GM12891 (cell line): Measurements from ENCODE around the gene DDC.

Source experiments
- POLR2A ChIP-seq: IDR thresholded peaks from 2 replicates; pipeline ENCODE4 v1.6.1; 2011; ENCODE audit warnings: low read depth, low read length, control low read depth
- POLR2AphosphoS5 ChIP-seq: IDR thresholded peaks from 2 replicates; pipeline ENCODE4 v1.6.1; 2011; ENCODE audit warnings: low read depth, low read length, control low read depth
- POU2F2 ChIP-seq: IDR thresholded peaks from 2 replicates; pipeline ENCODE4 v1.6.1; 2011; ENCODE audit warnings: low read depth, mild to moderate bottlenecking, control low read depth, low read length, moderate library complexity
- SPI1 ChIP-seq: IDR thresholded peaks from 2 replicates; pipeline ENCODE4 v1.6.1; 2011; ENCODE audit warnings: low read depth, low read length, control low read depth

GRCh38 chr7:50471970-50472369 is 93.2 kb downstream of the DDC start:
- TF ChIP-seq SPI1: no peak
- no peak for TF ChIP-seq POLR2AphosphoS5
- TF ChIP-seq POLR2A: no peak
- TF ChIP-seq POU2F2: no peak
